GM12878 (cell line): ENCODE results near the gene THRA. TPM values are rescaled to one million over a fixed set of nuclear protein-coding genes. Genes with fewer than 3 reads are reported as not detected.

Source experiments
- ATAC-seq: fragments of 200-7000 bp; cut with Tn5 transposase; 3 replicates; pipeline ENCODE4 v1.9.1; 2020; ENCODE audit warnings: mild to moderate bottlenecking, moderate library complexity
- BruUV-seq: library from RNA; stranded (reverse); fragments of 400-500 nt; replicated peaks from 2 replicates; lab custom pipeline; 2021; lab: Mats Ljungman, UMichigan
- CTCF ChIA-PET: fragments of 300-600 bp; sonication (Branson Sonifier 250); formaldehyde crosslinking; extraction: SDS; loops from one replicate; lab custom pipeline; 2021; ENCODE audit warnings: inconsistent platforms; lab: Yijun Ruan, JAX
- POLR2A ChIA-PET: fragments of 350-600 bp; formaldehyde crosslinking; extraction: SDS; loops from one replicate; lab custom pipeline; 2021; ENCODE audit warnings: inconsistent platforms; lab: Charles Lee
- RAD21 ChIA-PET: fragments of 300-600 bp; sonication (Branson Sonifier 250); formaldehyde crosslinking; loops from one replicate; lab custom pipeline; 2023; ENCODE audit warnings: antibody characterized with exemption; ENCODE audit not compliant: unreplicated experiment; lab: Charles Lee
- SMC1A ChIA-PET: fragments of 300-600 bp; sonication (Branson Sonifier 250); formaldehyde crosslinking; loops from one replicate; lab custom pipeline; 2023; ENCODE audit not compliant: unreplicated experiment, uncharacterized antibody; lab: Charles Lee
- DNase-seq: peaks from one replicate; pipeline ENCODE4 v3.0.0-alpha.2; 2011; ENCODE audit warnings: low read depth, low spot score
- FAIRE-seq: peaks from 3 replicates; lab custom pipeline; 2011; peaks lifted over from hg19 to GRCh38; lab: Jason Lieb, UNC
- H2AFZ ChIP-seq: 2 replicates; pipeline ENCODE4 v1.6.0; 2011; ENCODE audit warnings: low read depth, low read length, control low read depth; ENCODE audit not compliant: control insufficient read depth
- H3K27ac ChIP-seq: 2 replicates; pipeline ENCODE4 v1.5.1; 2011; ENCODE audit warnings: control low read depth; ENCODE audit not compliant: control insufficient read depth, insufficient read depth
- H3K27me3 ChIP-seq, 2 experiments: replicated peaks in 1 of 2; 2 replicates each; pipeline versions ENCODE4 v1.6.0 to v1.6.1; 2011; ENCODE audit warnings: low read length in 1 of 2; ENCODE audit not compliant: control insufficient read depth in 2 of 2, insufficient read depth in 2 of 2
- H3K36me3 ChIP-seq, 2 experiments: 2 replicates each; pipeline ENCODE4 v1.5.1; 2011; ENCODE audit warnings: low read length in 1 of 2; ENCODE audit not compliant: control insufficient read depth in 2 of 2, insufficient read depth in 2 of 2
- H3K4me1 ChIP-seq: 2 replicates; pipeline ENCODE4 v1.6.1; 2011; ENCODE audit warnings: mild to moderate bottlenecking, low read length, moderate library complexity, mixed read lengths; ENCODE audit not compliant: control insufficient read depth, insufficient read depth
- H3K4me2 ChIP-seq: 2 replicates; pipeline ENCODE4 v1.6.0; 2011; ENCODE audit warnings: control low read depth; ENCODE audit not compliant: control insufficient read depth, insufficient read depth
- H3K4me3 ChIP-seq: fragments of 200-600 bp; sonication (generic); 2 replicates; pipeline ENCODE4 v1.5.1; 2016
- H3K79me2 ChIP-seq: 2 replicates; pipeline ENCODE4 v1.6.0; 2011; ENCODE audit warnings: low read length; ENCODE audit not compliant: control insufficient read depth, insufficient read depth
- H3K9ac ChIP-seq: 2 replicates; pipeline ENCODE4 v1.8.0; 2011; ENCODE audit warnings: low read length, control low read depth, mixed read lengths; ENCODE audit not compliant: control insufficient read depth, insufficient read depth
- H3K9me3 ChIP-seq: replicated peaks from 3 replicates; pipeline ENCODE4 v1.5.1; 2011; ENCODE audit warnings: mild to moderate bottlenecking, low read length; ENCODE audit not compliant: control insufficient read depth, insufficient read depth
- H4K20me1 ChIP-seq: 2 replicates; pipeline ENCODE4 v1.6.0; 2011; ENCODE audit not compliant: control insufficient read depth, insufficient read depth
- CBX3 ChIP-seq: fragments of 200-600 bp; sonication (generic); IDR thresholded peaks from 2 replicates; pipeline ENCODE4 v1.6.1; 2016; ENCODE audit warnings: low read depth, borderline replicate concordance
- FOS ChIP-seq: IDR thresholded peaks from 3 replicates; pipeline ENCODE4 v1.6.1; 2011; ENCODE audit warnings: borderline replicate concordance; ENCODE audit not compliant: insufficient read length; ENCODE audit errors: extremely low read depth
- KAT2A ChIP-seq: conservative IDR thresholded peaks from 2 replicates; pipeline ENCODE4 v1.6.1; 2011; ENCODE audit warnings: low read depth, low read length; ENCODE audit not compliant: control insufficient read depth
- MYC ChIP-seq: IDR thresholded peaks from 2 replicates; pipeline ENCODE4 v1.6.1; 2011; ENCODE audit warnings: mild to moderate bottlenecking, low read length, moderate library complexity, inconsistent platforms; ENCODE audit not compliant: insufficient read depth, insufficient replicate concordance, insufficient read length, severe bottlenecking
- NFIC ChIP-seq: IDR thresholded peaks from 2 replicates; pipeline ENCODE4 v1.6.1; 2012; ENCODE audit warnings: low read depth, mild to moderate bottlenecking, inconsistent platforms, low read length, moderate library complexity
- NRF1 ChIP-seq: conservative IDR thresholded peaks from 2 replicates; pipeline ENCODE4 v1.6.1; 2011; ENCODE audit warnings: mild to moderate bottlenecking, low read depth, low read length, improper control_type of control experiment
- RFX5 ChIP-seq: IDR thresholded peaks from 2 replicates; pipeline ENCODE4 v1.6.1; 2011; ENCODE audit warnings: low read depth, low read length, improper control_type of control experiment
- SMC3 ChIP-seq: IDR thresholded peaks from 2 replicates; pipeline ENCODE4 v1.6.1; 2011; ENCODE audit warnings: low read length, improper control_type of control experiment, borderline replicate concordance
- WGBS: methylation state at CpG from one replicate; pipeline ENCODE4 v1.1.6; 2016; ENCODE audit warnings: low lambda C conversion rate; ENCODE audit not compliant: insufficient replicate concordance, insufficient coverage; ENCODE audit errors: missing lambda C conversion rate; 5-methylcytosine and 5-hydroxymethylcytosine counted together
- in situ Hi-C: fragments of 300-500 bp; cut with MboI; formaldehyde crosslinking; loops from 9 replicates; pipeline ENCODE4 v1.14.3; 2018; ENCODE audit warnings: mixed read lengths
- intact Hi-C: fragments of 100-400 bp; cut with micrococcal nuclease; formaldehyde crosslinking; loops from one replicate; pipeline ENCODE4 v1.14.2; 2022; ENCODE audit not compliant: unreplicated experiment
- polyA plus RNA-seq, 11 experiments: library from polyadenylated mRNA; depleted of rRNA in 4 of 11; unstranded in 6 of 11; stranded (reverse) in 5 of 11; fragments of >200 nt; fragmentation: Nextera tagmentation in 4 of 11; fragmentation: Illumina TruSeq in 1 of 11; extraction: Ambion mirVana in 4 of 11; extraction: Trizol in 1 of 11; gene quantifications; 1 replicate in 1 of 11; 2 replicates in 10 of 11; pipeline versions ENCODE4 v1.2.1 to v1.2.3, GENCODE V29; 2011 to 2016; ENCODE audit warnings: inconsistent platforms in 2 of 11, missing spikeins in 2 of 11, low read depth in 1 of 11
- total RNA-seq, 4 experiments: library from RNA; depleted of rRNA in 3 of 4; stranded (reverse); fragments of >200 nt in 3 of 4; fragmentation: Illumina TruSeq in 1 of 4; extraction: Trizol in 1 of 4; gene quantifications; 2 replicates each; pipeline versions ENCODE4 v1.2.1 to v1.2.3, GENCODE V29; 2013 to 2021
- TF ChIP-seq, protein P1 (sequence below): fragments of 450-650 bp; IDR thresholded peaks from 2 replicates; pipeline ENCODE4 v1.6.1; 2016; ENCODE audit warnings: mild to moderate bottlenecking
- TF ChIP-seq, protein P2 (sequence below): fragments of 450-650 bp; IDR thresholded peaks from 2 replicates; pipeline ENCODE4 v1.6.1; 2017; ENCODE audit warnings: mild to moderate bottlenecking, low read depth, inconsistent platforms; ENCODE audit not compliant: poor library complexity, severe bottlenecking
- TF ChIP-seq, protein P3 (sequence below): fragments of 450-650 bp; IDR thresholded peaks from 2 replicates; pipeline ENCODE4 v1.6.1; 2017; ENCODE audit warnings: borderline replicate concordance
- TF ChIP-seq, protein P4 (sequence below): fragments of 150-350 bp; IDR thresholded peaks from 2 replicates; pipeline ENCODE4 v1.6.1; 2014; ENCODE audit warnings: mild to moderate bottlenecking, low read depth, low read length

The THRA gene
- total and polyA plus RNA-seq, 10 of the 15 experiments (the other 5 are each of a cell fraction or from before 2014, with no cell fraction given) = 0.03 to 2.0 (median 0.64) TPM

DNA sequence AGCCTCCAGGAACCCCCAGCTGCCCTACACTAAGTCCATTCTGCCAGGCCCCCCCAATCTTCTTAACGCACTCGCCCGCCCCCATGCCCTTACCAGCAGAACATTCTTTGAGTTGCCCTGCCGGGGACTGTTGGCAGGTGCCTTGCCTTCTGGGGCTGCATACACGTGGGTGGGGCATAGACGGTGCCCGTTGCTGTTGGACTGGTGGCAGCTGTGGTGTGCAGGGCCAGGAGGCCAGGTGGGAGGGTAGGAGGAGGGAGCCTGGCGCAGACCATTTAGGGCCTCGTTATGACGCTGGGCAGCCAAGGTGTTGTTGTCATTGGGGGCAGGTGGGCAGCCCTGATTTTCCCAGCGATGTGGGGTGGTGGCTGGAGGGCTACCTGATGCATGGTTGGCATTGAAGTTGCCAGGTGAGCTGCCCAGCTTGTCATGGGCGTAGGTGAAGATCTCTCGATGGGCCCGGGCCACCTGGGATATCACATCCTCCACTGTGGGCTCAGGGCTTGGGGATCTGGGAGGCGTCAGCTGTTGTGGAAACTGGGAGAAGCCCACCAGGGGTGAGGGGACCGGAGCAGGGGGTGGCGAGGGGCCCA, 32.7 kb downstream of the THRA start (continued):
- TF ChIP-seq, protein P1, sequence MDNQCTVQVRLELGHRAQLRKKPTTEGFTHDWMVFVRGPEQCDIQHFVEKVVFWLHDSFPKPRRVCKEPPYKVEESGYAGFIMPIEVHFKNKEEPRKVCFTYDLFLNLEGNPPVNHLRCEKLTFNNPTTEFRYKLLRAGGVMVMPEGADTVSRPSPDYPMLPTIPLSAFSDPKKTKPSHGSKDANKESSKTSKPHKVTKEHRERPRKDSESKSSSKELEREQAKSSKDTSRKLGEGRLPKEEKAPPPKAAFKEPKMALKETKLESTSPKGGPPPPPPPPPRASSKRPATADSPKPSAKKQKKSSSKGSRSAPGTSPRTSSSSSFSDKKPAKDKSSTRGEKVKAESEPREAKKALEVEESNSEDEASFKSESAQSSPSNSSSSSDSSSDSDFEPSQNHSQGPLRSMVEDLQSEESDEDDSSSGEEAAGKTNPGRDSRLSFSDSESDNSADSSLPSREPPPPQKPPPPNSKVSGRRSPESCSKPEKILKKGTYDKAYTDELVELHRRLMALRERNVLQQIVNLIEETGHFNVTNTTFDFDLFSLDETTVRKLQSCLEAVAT = no peak
- TF ChIP-seq, protein P2, sequence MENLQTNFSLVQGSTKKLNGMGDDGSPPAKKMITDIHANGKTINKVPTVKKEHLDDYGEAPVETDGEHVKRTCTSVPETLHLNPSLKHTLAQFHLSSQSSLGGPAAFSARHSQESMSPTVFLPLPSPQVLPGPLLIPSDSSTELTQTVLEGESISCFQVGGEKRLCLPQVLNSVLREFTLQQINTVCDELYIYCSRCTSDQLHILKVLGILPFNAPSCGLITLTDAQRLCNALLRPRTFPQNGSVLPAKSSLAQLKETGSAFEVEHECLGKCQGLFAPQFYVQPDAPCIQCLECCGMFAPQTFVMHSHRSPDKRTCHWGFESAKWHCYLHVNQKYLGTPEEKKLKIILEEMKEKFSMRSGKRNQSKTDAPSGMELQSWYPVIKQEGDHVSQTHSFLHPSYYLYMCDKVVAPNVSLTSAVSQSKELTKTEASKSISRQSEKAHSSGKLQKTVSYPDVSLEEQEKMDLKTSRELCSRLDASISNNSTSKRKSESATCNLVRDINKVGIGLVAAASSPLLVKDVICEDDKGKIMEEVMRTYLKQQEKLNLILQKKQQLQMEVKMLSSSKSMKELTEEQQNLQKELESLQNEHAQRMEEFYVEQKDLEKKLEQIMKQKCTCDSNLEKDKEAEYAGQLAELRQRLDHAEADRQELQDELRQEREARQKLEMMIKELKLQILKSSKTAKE = no peak

DNA sequence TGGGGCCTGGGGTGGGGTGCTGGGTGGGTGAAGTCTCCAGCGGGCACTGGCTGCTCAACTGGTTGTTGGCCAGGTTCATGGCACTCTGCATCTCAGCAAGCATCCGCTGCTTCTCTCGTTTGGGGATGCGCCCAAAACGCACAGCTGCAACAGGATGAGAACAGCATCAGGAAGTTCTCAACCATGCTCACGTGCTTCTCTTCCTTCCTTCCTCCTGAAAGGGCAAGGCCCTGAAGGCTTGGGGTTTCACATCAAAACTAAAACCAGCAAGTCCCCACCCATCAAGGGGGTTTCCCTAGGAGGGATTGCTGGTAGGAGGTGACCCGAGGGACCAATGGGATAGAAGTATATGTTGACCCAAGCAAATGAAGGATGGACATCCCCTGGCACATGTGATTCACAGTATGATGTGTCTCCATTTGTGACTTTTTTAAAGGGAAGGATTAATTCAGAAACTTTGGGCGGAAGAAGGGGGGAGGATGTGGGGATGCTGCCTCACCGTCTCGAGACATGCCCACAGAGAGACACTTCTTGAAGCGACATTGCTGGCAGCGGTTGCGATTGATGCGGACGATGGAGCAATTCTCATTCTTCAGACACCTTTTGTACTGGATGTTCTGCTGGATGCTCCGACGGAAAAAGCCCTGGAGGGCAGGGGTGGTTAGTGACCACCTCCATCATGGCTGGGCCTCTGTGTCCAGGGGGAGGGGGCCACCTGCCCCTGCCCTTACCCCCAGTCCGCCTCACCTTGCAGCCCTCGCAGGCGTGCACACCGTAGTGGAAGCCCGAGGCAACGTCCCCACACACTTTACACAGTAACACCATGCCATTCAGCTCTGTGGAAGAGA, 33.4 kb downstream of the THRA start:
- H3K4me2 ChIP-seq = peak overlapping the region; percentile 90
- intact Hi-C loops (no loop called here), in situ Hi-C loops (no loop called here)
- BruUV-seq = TSS peak; percentile 98
- H2AFZ ChIP-seq = peak overlapping the region; percentile 46
- peak overlapping the region; percentile 61 for H3K4me3 ChIP-seq
- no peaks in the 10 kb centered on the region for H3K27me3 ChIP-seq
- H4K20me1 ChIP-seq = no peaks in the 10 kb centered on the region
- ChIA-PET RAD21 (interaction anchor here (1.3 to 7.7 kb wide), 2 partner anchors 15 to 72 kb away, joined by 3 to 155 read pairs; no protein-coding TSS in a partner anchor), SMC1A (interaction anchor here (10.4 kb wide), 1 partner anchor 16 kb away, joined by 132 read pairs; no protein-coding TSS in a partner anchor), CTCF (interaction anchor here (0.9 to 10.6 kb wide), 4 partner anchors 10 to 181 kb away, joined by 3 to 176 read pairs (median 6); no protein-coding TSS in a partner anchor), POLR2A (interaction anchor here (0.5 to 3.8 kb wide), 3 partner anchors 16 to 192 kb away, joined by 3 to 50 read pairs (median 3); no protein-coding TSS in a partner anchor)
- FAIRE-seq (peak; percentile 99), DNase-seq (peak; percentile 99), ATAC-seq (peak; percentile 78)
- peak overlapping the region; percentile 47 for H3K9ac ChIP-seq
- H3K36me3 ChIP-seq = peaks cover 0 to 6% of the 10 kb centered on the region in 2 experiments; a peak in 3 of 4 replicates
- H3K9me3 ChIP-seq = no peaks in the 10 kb centered on the region
- H3K4me1 ChIP-seq = peaks cover 47% of the 10 kb centered on the region
- WGBS = 2% methylated on average over 23 of the region's 23 CpGs
- peaks cover 11% of the 10 kb centered on the region for H3K79me2 ChIP-seq
- H3K27ac ChIP-seq = peak overlapping the region; percentile 83
- TF ChIP-seq, protein P3, sequence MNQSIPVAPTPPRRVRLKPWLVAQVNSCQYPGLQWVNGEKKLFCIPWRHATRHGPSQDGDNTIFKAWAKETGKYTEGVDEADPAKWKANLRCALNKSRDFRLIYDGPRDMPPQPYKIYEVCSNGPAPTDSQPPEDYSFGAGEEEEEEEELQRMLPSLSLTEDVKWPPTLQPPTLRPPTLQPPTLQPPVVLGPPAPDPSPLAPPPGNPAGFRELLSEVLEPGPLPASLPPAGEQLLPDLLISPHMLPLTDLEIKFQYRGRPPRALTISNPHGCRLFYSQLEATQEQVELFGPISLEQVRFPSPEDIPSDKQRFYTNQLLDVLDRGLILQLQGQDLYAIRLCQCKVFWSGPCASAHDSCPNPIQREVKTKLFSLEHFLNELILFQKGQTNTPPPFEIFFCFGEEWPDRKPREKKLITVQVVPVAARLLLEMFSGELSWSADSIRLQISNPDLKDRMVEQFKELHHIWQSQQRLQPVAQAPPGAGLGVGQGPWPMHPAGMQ = no peak
- no peak for TF ChIP-seq FOS
- TF ChIP-seq KAT2A = no peak
- TF ChIP-seq RFX5 = no peak
- TF ChIP-seq CBX3 = no peak
- TF ChIP-seq NRF1 = no peak
- no peak for TF ChIP-seq SMC3
- TF ChIP-seq, protein P4, sequence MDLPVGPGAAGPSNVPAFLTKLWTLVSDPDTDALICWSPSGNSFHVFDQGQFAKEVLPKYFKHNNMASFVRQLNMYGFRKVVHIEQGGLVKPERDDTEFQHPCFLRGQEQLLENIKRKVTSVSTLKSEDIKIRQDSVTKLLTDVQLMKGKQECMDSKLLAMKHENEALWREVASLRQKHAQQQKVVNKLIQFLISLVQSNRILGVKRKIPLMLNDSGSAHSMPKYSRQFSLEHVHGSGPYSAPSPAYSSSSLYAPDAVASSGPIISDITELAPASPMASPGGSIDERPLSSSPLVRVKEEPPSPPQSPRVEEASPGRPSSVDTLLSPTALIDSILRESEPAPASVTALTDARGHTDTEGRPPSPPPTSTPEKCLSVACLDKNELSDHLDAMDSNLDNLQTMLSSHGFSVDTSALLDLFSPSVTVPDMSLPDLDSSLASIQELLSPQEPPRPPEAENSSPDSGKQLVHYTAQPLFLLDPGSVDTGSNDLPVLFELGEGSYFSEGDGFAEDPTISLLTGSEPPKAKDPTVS = no peak
- TF ChIP-seq NFIC = 0 out of 2 replicates have a peak, but pooled peaks have one; percentile 36
- no peak for TF ChIP-seq MYC
